SK-N-SH treated with all-trans-retinoic acid at 6 μM for 48 hours (cell line): ENCODE results near the gene IFT80.
A peak's percentile ranks its signal among the peaks of the same experiment; 100 is the strongest.

Source experiments
- ATAC-seq: fragments of 200-7000 bp; cut with Tn5 transposase; 3 replicates; pipeline ENCODE4 v1.9.1; 2020; ENCODE audit warnings: mild to moderate bottlenecking, moderate library complexity
- ARNTL ChIP-seq: fragments of 450-650 bp; formaldehyde crosslinking; IDR thresholded peaks from 2 replicates; pipeline ENCODE4 v1.5.0; 2020; ENCODE audit warnings: low read depth, mild to moderate bottlenecking, moderate library complexity, borderline replicate concordance
- BACH2 ChIP-seq: fragments of 250-450 bp; sonication (Bioruptor Pico); IDR thresholded peaks from 2 replicates; pipeline ENCODE4 v1.9.0; 2021; ENCODE audit warnings: mild to moderate bottlenecking, borderline replicate concordance
- CSDC2 ChIP-seq: fragments of 250-450 bp; sonication (Bioruptor Pico); IDR thresholded peaks from 2 replicates; pipeline ENCODE4 v1.5.0; 2020; ENCODE audit warnings: mild to moderate bottlenecking, moderate library complexity
- CSRNP3 ChIP-seq: fragments of 250-450 bp; sonication (Bioruptor Pico); IDR thresholded peaks from 2 replicates; pipeline ENCODE4 v1.5.1; 2021; ENCODE audit warnings: mild to moderate bottlenecking, moderate library complexity
- ESRRG ChIP-seq: fragments of 250-450 bp; sonication (Bioruptor Pico); IDR thresholded peaks from 2 replicates; pipeline ENCODE4 v1.6.1; 2021; ENCODE audit warnings: mild to moderate bottlenecking
- GLIS3 ChIP-seq: fragments of 250-450 bp; sonication (Bioruptor Pico); IDR thresholded peaks from 2 replicates; pipeline ENCODE4 v1.5.0; 2020; ENCODE audit warnings: mild to moderate bottlenecking, moderate library complexity
- ISL1 ChIP-seq: fragments of 250-450 bp; sonication (Bioruptor Pico); IDR thresholded peaks from 2 replicates; pipeline ENCODE4 v2.1.2; 2022; ENCODE audit warnings: mild to moderate bottlenecking, moderate library complexity
- OSR1 ChIP-seq: fragments of 250-450 bp; sonication (Bioruptor Pico); IDR thresholded peaks from 2 replicates; pipeline ENCODE4 v1.8.0; 2022; ENCODE audit warnings: moderate library complexity, mild to moderate bottlenecking, inconsistent platforms
- POU6F1 ChIP-seq: fragments of 250-450 bp; sonication (Bioruptor Pico); IDR thresholded peaks from 2 replicates; pipeline ENCODE4 v1.8.0; 2021; ENCODE audit warnings: low read depth, mild to moderate bottlenecking, moderate library complexity, borderline replicate concordance
- PPARA ChIP-seq: fragments of 250-450 bp; sonication (Bioruptor Pico); IDR thresholded peaks from 2 replicates; pipeline ENCODE4 v1.5.0; 2020; ENCODE audit warnings: mild to moderate bottlenecking, borderline replicate concordance
- RARB ChIP-seq: fragments of 250-450 bp; sonication (Bioruptor Pico); IDR thresholded peaks from 2 replicates; pipeline ENCODE4 v1.8.0; 2021; ENCODE audit warnings: mild to moderate bottlenecking, moderate library complexity
- SNAI2 ChIP-seq: fragments of 250-450 bp; sonication (Bioruptor Pico); IDR thresholded peaks from 2 replicates; pipeline ENCODE4 v1.5.0; 2020; ENCODE audit warnings: mild to moderate bottlenecking, moderate library complexity
- TCF4 ChIP-seq: fragments of 250-450 bp; sonication (Bioruptor Pico); IDR thresholded peaks from 2 replicates; pipeline ENCODE4 v1.8.0; 2021; ENCODE audit warnings: mild to moderate bottlenecking, moderate library complexity, borderline replicate concordance
- TOX ChIP-seq: fragments of 250-450 bp; sonication (Bioruptor Pico); IDR thresholded peaks from 2 replicates; pipeline ENCODE4 v1.8.0; 2021; ENCODE audit warnings: mild to moderate bottlenecking, moderate library complexity, borderline replicate concordance
- TSHZ2 ChIP-seq: fragments of 250-450 bp; sonication (Bioruptor Pico); IDR thresholded peaks from 2 replicates; pipeline ENCODE4 v1.5.0; 2020; ENCODE audit warnings: mild to moderate bottlenecking, moderate library complexity
- ZC3H10 ChIP-seq: fragments of 250-450 bp; sonication (Bioruptor Pico); IDR thresholded peaks from 2 replicates; pipeline ENCODE4 v1.5.1; 2021; ENCODE audit warnings: mild to moderate bottlenecking, moderate library complexity
- ZFP3 ChIP-seq: fragments of 250-450 bp; sonication (Bioruptor Pico); IDR thresholded peaks from 2 replicates; pipeline ENCODE4 v1.5.0; 2020; ENCODE audit warnings: mild to moderate bottlenecking, moderate library complexity
- ZFP30 ChIP-seq: fragments of 450-650 bp; formaldehyde crosslinking; IDR thresholded peaks from 2 replicates; pipeline ENCODE4 v1.5.0; 2022; ENCODE audit warnings: mild to moderate bottlenecking, moderate library complexity
- ZNF565 ChIP-seq: fragments of 450-650 bp; formaldehyde crosslinking; conservative IDR thresholded peaks from 2 replicates; pipeline ENCODE4 v1.5.0; 2020; ENCODE audit warnings: low read depth, mild to moderate bottlenecking, moderate library complexity
- ZNF70 ChIP-seq: fragments of 450-650 bp; formaldehyde crosslinking; IDR thresholded peaks from 2 replicates; pipeline ENCODE4 v1.5.0; 2020; ENCODE audit warnings: mild to moderate bottlenecking, moderate library complexity
- TF ChIP-seq, protein P1 (sequence below): fragments of 250-450 bp; sonication (Bioruptor Pico); IDR thresholded peaks from 2 replicates; pipeline ENCODE4 v1.5.1; 2020; ENCODE audit warnings: low read depth, mild to moderate bottlenecking, moderate library complexity
- TF ChIP-seq, protein P2 (sequence below): fragments of 250-450 bp; sonication (Bioruptor Pico); IDR thresholded peaks from 2 replicates; pipeline ENCODE4 v1.8.0; 2020; ENCODE audit warnings: mild to moderate bottlenecking, moderate library complexity, borderline replicate concordance

IFT80 gene

DNA sequence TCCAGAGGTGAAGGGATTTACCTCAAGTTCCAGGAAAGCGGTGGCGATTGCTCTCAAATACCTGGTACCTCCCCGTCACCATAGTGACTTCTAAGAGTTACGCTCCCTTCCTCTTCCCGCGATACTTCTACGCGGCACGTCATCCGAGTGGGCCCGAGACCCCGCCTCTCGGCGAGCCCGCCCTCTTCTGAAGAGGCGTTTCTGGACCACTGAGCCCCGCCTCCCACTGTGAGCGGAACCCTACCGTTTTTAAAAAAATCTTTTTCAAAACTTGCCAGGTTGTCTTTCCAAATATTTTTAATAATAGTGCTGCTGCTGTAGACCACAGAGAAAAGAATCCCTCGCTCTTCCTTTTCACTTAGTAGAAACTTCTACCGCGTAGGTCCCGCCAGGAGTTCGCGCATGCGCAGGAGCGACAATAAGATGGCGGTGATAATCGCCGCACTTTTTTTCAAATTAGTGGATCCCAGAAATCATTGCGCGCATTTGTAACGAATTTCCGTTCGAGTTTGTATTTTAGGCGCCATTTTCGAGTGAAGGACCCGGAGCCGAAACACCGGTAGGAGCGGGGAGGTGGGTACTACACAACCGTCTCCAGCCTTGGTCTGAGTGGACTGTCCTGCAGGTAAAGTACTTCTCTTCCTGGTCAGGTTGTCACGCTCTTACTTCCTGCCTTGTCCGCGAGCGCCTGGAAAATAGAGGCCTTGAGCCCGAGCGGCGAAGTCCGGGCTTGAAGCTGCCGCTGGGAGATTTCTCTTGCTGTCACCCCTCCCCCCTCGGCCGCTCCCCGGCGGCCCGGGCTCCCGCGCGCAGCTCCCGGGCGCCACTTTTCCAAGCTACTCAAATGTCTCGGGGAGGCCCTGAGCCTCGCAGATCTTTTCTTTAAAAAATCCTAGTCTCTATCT, at the start of gene IFT80, which contains the start of gene SMC4:
Gene IFT80 (minus strand): TSS at position 101 of the 905 bp plus-strand sequence. CDS start 14,625 bp downstream, outside the sequence.
Gene SMC4 (plus strand): TSS at position 526 of the 905 bp plus-strand sequence. CDS start 1,177 bp downstream, outside the sequence.
- ATAC-seq: peak; percentile 89
- TF ChIP-seq GLIS3 (CRISPR knock-in tag) (no peak), TCF4 (CRISPR knock-in tag) (no peak), BACH2 (no peak), RARB (CRISPR knock-in tag) (no peak), TOX (no peak), CSRNP3 (no peak), TSHZ2 (CRISPR knock-in tag) (no peak), PPARA (CRISPR knock-in tag) (no peak)

DNA sequence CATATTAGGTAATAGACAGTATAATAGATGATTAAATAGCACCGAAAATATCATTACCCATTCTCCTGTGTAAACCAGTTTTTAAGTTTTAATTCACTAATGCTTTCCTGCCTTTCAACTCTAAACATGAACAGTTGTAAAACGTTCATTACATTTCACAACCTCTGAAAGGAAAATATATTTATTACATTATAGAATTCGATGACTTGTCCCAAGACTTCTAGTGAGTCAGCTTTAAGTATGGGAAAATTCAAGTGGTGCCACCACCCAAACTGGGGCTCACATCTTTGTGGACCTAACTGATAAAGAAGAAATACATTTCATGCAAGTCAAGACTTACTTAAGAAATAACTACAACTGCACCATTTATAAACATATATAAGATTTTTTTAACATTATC, 48.5 kb upstream of the IFT80 start:
- TF ChIP-seq, protein P1, sequence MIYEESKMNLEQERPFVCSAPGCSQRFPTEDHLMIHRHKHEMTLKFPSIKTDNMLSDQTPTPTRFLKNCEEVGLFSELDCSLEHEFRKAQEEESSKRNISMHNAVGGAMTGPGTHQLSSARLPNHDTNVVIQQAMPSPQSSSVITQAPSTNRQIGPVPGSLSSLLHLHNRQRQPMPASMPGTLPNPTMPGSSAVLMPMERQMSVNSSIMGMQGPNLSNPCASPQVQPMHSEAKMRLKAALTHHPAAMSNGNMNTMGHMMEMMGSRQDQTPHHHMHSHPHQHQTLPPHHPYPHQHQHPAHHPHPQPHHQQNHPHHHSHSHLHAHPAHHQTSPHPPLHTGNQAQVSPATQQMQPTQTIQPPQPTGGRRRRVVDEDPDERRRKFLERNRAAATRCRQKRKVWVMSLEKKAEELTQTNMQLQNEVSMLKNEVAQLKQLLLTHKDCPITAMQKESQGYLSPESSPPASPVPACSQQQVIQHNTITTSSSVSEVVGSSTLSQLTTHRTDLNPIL (CRISPR knock-in tag): no peak
- TF ChIP-seq OSR1 (CRISPR knock-in tag) (no peak), PPARA (CRISPR knock-in tag) (no peak), ESRRG (CRISPR knock-in tag) (no peak), ZNF565 (CRISPR knock-in tag) (no peak), ZC3H10 (no peak), ARNTL (CRISPR knock-in tag) (no peak), SNAI2 (no peak), ZNF70 (no peak), ZFP3 (no peak), TOX (no peak), CSDC2 (CRISPR knock-in tag) (no peak), GLIS3 (CRISPR knock-in tag) (no peak), POU6F1 (CRISPR knock-in tag) (no peak), CSRNP3 (no peak), RARB (CRISPR knock-in tag) (no peak), ISL1 (CRISPR knock-in tag) (no peak), ZFP30 (CRISPR knock-in tag) (no peak), BACH2 (no peak)
- TF ChIP-seq, protein P2, sequence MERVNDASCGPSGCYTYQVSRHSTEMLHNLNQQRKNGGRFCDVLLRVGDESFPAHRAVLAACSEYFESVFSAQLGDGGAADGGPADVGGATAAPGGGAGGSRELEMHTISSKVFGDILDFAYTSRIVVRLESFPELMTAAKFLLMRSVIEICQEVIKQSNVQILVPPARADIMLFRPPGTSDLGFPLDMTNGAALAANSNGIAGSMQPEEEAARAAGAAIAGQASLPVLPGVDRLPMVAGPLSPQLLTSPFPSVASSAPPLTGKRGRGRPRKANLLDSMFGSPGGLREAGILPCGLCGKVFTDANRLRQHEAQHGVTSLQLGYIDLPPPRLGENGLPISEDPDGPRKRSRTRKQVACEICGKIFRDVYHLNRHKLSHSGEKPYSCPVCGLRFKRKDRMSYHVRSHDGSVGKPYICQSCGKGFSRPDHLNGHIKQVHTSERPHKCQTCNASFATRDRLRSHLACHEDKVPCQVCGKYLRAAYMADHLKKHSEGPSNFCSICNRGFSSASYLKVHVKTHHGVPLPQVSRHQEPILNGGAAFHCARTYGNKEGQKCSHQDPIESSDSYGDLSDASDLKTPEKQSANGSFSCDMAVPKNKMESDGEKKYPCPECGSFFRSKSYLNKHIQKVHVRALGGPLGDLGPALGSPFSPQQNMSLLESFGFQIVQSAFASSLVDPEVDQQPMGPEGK (CRISPR knock-in tag): no peak
- no peak for ATAC-seq
